Measurements from ENCODE around the gene BCL6B. TPM values are rescaled to one million over a fixed set of nuclear protein-coding genes. Genes with fewer than 3 reads are reported as not detected.
A peak's percentile ranks its signal among the peaks of the same experiment; 100 is the strongest.

The BCL6B gene
- total RNA-seq, 1 experiment from 2014 or later = 0.18 TPM

DNA sequence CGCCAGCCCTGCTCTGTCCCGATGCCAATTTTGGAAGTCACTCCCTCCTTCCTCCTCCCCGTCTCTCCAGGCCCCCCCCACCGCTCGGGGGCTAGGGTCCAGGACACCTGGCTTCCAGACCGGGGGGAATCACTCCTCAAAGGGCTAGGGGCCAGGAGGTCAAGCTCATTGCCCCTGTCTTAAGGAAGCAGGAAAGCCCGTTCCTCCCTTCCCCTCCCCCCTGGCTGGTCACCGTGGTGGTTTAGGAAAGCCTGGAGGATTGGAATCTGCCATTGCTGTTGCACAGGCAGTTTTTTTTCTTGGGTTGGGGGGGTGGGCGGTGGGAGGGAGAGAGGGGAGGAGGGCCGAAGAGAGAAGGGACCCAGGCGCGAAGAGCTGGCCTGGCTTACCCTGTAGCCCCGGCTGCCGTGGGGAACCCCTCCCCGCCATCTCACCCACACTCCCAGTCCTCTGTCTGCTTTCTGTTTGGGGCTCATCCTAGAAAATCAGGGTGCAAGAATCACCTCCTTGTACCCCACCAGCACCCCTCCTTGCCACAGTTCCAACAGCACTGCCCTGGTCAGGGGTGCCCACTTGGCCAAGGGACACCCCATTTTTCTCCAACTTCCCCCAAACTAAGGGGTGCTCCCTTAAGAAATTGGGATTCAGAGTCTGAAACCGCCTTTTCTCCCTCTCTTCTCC, 2.9 kb upstream of the BCL6B start:
- H3K36me3 ChIP-seq (ENCODE audit: control insufficient read depth, insufficient read depth, low read length) = no peaks in the 10 kb centered on the region
- no peaks in the 10 kb centered on the region for H3K27me3 ChIP-seq (ENCODE audit: control insufficient read depth, insufficient read depth, low read length)
- TF ChIP-seq, protein P1, sequence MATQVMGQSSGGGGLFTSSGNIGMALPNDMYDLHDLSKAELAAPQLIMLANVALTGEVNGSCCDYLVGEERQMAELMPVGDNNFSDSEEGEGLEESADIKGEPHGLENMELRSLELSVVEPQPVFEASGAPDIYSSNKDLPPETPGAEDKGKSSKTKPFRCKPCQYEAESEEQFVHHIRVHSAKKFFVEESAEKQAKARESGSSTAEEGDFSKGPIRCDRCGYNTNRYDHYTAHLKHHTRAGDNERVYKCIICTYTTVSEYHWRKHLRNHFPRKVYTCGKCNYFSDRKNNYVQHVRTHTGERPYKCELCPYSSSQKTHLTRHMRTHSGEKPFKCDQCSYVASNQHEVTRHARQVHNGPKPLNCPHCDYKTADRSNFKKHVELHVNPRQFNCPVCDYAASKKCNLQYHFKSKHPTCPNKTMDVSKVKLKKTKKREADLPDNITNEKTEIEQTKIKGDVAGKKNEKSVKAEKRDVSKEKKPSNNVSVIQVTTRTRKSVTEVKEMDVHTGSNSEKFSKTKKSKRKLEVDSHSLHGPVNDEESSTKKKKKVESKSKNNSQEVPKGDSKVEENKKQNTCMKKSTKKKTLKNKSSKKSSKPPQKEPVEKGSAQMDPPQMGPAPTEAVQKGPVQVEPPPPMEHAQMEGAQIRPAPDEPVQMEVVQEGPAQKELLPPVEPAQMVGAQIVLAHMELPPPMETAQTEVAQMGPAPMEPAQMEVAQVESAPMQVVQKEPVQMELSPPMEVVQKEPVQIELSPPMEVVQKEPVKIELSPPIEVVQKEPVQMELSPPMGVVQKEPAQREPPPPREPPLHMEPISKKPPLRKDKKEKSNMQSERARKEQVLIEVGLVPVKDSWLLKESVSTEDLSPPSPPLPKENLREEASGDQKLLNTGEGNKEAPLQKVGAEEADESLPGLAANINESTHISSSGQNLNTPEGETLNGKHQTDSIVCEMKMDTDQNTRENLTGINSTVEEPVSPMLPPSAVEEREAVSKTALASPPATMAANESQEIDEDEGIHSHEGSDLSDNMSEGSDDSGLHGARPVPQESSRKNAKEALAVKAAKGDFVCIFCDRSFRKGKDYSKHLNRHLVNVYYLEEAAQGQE (IDR thresholded peaks at IDR 0.05; ENCODE audit: insufficient read depth in 1 of 2, low read depth in 2 of 2, low read length in 1 of 2) = no peak
- TF ChIP-seq SIN3A (IDR thresholded peaks at IDR 0.05; ENCODE audit: borderline replicate concordance, insufficient read depth, low read depth, low read length) = no peak
- TF ChIP-seq POLR2AphosphoS5 (IDR thresholded peaks at IDR 0.05; ENCODE audit: low read depth, low read length) = no peak
- no peak for TF ChIP-seq TCF7L2 (IDR thresholded peaks at IDR 0.05; ENCODE audit: low read depth, low read length)
- TF ChIP-seq, protein P2, sequence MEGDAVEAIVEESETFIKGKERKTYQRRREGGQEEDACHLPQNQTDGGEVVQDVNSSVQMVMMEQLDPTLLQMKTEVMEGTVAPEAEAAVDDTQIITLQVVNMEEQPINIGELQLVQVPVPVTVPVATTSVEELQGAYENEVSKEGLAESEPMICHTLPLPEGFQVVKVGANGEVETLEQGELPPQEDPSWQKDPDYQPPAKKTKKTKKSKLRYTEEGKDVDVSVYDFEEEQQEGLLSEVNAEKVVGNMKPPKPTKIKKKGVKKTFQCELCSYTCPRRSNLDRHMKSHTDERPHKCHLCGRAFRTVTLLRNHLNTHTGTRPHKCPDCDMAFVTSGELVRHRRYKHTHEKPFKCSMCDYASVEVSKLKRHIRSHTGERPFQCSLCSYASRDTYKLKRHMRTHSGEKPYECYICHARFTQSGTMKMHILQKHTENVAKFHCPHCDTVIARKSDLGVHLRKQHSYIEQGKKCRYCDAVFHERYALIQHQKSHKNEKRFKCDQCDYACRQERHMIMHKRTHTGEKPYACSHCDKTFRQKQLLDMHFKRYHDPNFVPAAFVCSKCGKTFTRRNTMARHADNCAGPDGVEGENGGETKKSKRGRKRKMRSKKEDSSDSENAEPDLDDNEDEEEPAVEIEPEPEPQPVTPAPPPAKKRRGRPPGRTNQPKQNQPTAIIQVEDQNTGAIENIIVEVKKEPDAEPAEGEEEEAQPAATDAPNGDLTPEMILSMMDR (IDR thresholded peaks at IDR 0.05) = no peak
- DNase-seq (ENCODE audit: low read depth, low spot score) (no peak), ATAC-seq (no peak)
- H3K27ac ChIP-seq (ENCODE audit: low read length) = peak overlapping the region; percentile 89
- peaks cover 29% of the 10 kb centered on the region for H3K4me1 ChIP-seq (ENCODE audit: control insufficient read depth, insufficient read depth, low read length)
- BruUV-seq (replicated peaks) = no TSS peak
- no peaks in the 10 kb centered on the region for H3K9me3 ChIP-seq (ENCODE audit: control insufficient read depth, insufficient read depth, low read depth, low read length)
- in situ Hi-C loops (cut with HindIII; ENCODE audit: low pct_unique_long_range_greater_than_20kb, low sequenced_read_pairs) = no loop called here
- POLR2A ChIA-PET = no interaction called here
- peak overlapping the region; percentile 37 to 59 for H3K4me3 ChIP-seq (ENCODE audit: low read depth in 2 of 2, low read length in 2 of 2)
- CTCF ChIA-PET = interaction anchor here (0.6 to 1.0 kb wide), 3 partner anchors 26 to 105 kb away, joined by 4 to 8 read pairs (median 5); no protein-coding TSS in a partner anchor
- intact Hi-C loops (cut with micrococcal nuclease; ENCODE audit: unreplicated experiment) = loop anchor here (5.0 kb wide), 1 partner anchor 108 kb away; no protein-coding TSS in a partner anchor

DNA sequence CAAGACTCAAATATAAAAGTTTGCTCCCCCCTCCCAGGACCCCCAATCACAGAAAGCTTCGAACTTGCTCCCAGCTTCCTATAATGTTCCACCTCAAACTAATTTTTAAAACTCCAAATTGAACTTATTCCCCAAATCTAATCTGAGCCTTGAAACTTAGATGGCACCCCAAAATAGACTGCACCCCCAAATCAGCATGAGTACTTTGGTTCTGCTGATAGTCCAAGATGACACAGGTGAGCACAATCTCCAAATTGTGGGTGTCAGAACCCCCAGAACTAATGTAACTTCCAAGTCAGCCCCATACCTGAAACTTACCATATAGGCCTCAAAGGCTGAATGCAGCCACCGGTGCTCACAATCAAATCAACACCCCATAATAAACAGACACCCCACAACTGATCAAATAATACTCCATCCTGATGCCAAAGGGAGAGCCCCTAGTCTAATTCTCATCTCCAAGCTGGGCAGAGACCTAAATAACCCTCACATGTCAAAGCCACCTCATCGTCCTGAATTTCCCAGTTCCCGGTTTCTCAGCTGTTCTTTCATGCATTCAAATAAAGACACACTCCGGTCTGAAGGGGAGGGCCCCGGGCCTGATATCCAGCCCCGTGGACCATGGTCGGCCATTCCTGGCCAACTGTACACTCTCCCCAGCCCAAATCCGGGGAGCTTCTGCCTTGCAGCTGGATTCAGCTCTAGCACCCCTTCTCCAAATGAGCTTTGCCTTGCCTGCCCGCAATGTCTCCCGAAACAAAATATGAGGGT, 1.8 kb upstream of the BCL6B start:
- Histone ChIP-seq H3K27ac (ENCODE audit: low read length) (peak overlapping the region; percentile 89), H3K36me3 (ENCODE audit: control insufficient read depth, insufficient read depth, low read length) (no peaks in the 10 kb centered on the region), H3K4me1 (ENCODE audit: control insufficient read depth, insufficient read depth, low read length) (peaks cover 29% of the 10 kb centered on the region), H3K9me3 (ENCODE audit: control insufficient read depth, insufficient read depth, low read depth, low read length) (no peaks in the 10 kb centered on the region), H3K27me3 (ENCODE audit: control insufficient read depth, insufficient read depth, low read length) (no peaks in the 10 kb centered on the region), H3K4me3 (ENCODE audit: low read depth in 2 of 2, low read length in 2 of 2) (peak overlapping the region in 1 of 2 experiments; percentile 49; a peak in 2 of 4 replicates)
- intact Hi-C loops (cut with micrococcal nuclease; ENCODE audit: unreplicated experiment) (loop anchor here (5.0 kb wide), 1 partner anchor 109 kb away; no protein-coding TSS in a partner anchor), in situ Hi-C loops (cut with HindIII; ENCODE audit: low pct_unique_long_range_greater_than_20kb, low sequenced_read_pairs) (no loop called here)
- BruUV-seq (replicated peaks) = no TSS peak
- DNase-seq (ENCODE audit: low read depth, low spot score) (no peak), ATAC-seq (peak; percentile 59)
- CTCF ChIA-PET = interaction anchor here (0.7 to 1.8 kb wide), 6 partner anchors 16 to 193 kb away, joined by 3 to 5 read pairs (median 5); no protein-coding TSS in a partner anchor
- POLR2A ChIA-PET = no interaction called here
- TF ChIP-seq POLR2AphosphoS5 (IDR thresholded peaks at IDR 0.05; ENCODE audit: low read depth, low read length) (no peak), TCF7L2 (IDR thresholded peaks at IDR 0.05; ENCODE audit: low read depth, low read length) (no peak)
- TF ChIP-seq, protein P1 (IDR thresholded peaks at IDR 0.05; ENCODE audit: insufficient read depth in 1 of 2, low read depth in 2 of 2, low read length in 1 of 2) = no peak

All from Panc1 (cell line).